BLaER1 treated with 17β-estradiol and CSF1 and Interleukin-3, amounts not matched to agents 10 nM and 100 nM (cell line): Measurements from ENCODE around the gene DRC7.
A peak's percentile ranks its signal among the peaks of the same experiment; 100 is the strongest.

ENCODE experiments used
- H3K27ac ChIP-seq, 11 experiments: shearing (Covaris generic); formaldehyde crosslinking; 2 replicates each; pipeline ENCODE4 v1.8.1; 2022
- H3K27me3 ChIP-seq, 11 experiments: shearing (Covaris generic); formaldehyde crosslinking; 2 replicates each; pipeline ENCODE4 v1.8.1; 2022
- H3K36me3 ChIP-seq, 11 experiments: shearing (Covaris generic); formaldehyde crosslinking; 2 replicates each; pipeline ENCODE4 v1.8.1; 2022
- H3K4me1 ChIP-seq, 10 experiments: shearing (Covaris generic); formaldehyde crosslinking; 2 replicates each; pipeline ENCODE4 v1.8.1; 2022
- H3K4me2 ChIP-seq, 11 experiments: shearing (Covaris generic); formaldehyde crosslinking; 2 replicates each; pipeline ENCODE4 v1.8.1; 2022
- H3K4me3 ChIP-seq, 10 experiments: shearing (Covaris generic); formaldehyde crosslinking; 2 replicates each; pipeline ENCODE4 v1.8.1; 2022
- H3K9ac ChIP-seq, 11 experiments: shearing (Covaris generic); formaldehyde crosslinking; 2 replicates each; pipeline ENCODE4 v1.8.1; 2022
- H3K9me3 ChIP-seq, 11 experiments: shearing (Covaris generic); formaldehyde crosslinking; replicated peaks in 1 of 11; 2 replicates each; pipeline ENCODE4 v1.8.1; 2022
- H4K20me1 ChIP-seq, 11 experiments: shearing (Covaris generic); formaldehyde crosslinking; 2 replicates each; pipeline ENCODE4 v1.8.1; 2022
- Cebpa-rat ChIP-seq, 11 experiments: shearing (Covaris generic); IDR thresholded peaks; 2 replicates each; pipeline ENCODE4 v1.8.1; 2022

The DRC7 gene

GRCh38 chr16:57714047-57714446, 19.4 kb downstream of the DRC7 start:
- no peak for TF ChIP-seq Cebpa-rat (IDR thresholded peaks at IDR 0.05)
- Histone ChIP-seq H3K4me1 (peaks cover 0 to 15% (median 0%) of the 10 kb centered on the region in 10 experiments; a peak in 3 of 20 replicates), H3K9me3 (no peaks in the 10 kb centered on the region), H3K27ac (no peak overlapping the region), H3K36me3 (no peaks in the 10 kb centered on the region), H3K4me2 (no peak overlapping the region), H3K4me3 (no peak overlapping the region), H4K20me1 (no peaks in the 10 kb centered on the region), H3K27me3 (no peaks in the 10 kb centered on the region), H3K9ac (no peak overlapping the region)

- Histone ChIP-seq H3K4me2 (peak overlapping the region in 1 of 11 experiments; percentile 63; a peak in 2 of 22 replicates), H3K9ac (peak overlapping the region in 1 of 11 experiments; percentile 41; a peak in 2 of 22 replicates), H3K9me3 (no peaks in the 10 kb centered on the region), H4K20me1 (no peaks in the 10 kb centered on the region), H3K27me3 (no peaks in the 10 kb centered on the region), H3K27ac (0 out of 22 replicates have a peak overlapping the region, but pooled peaks of 2 of the 11 experiments have one; percentile 18), H3K4me3 (no peak overlapping the region), H3K4me1 (peaks cover 7 to 49% (median 26%) of the 10 kb centered on the region in 10 experiments), H3K36me3 (no peaks in the 10 kb centered on the region)
- no peak for TF ChIP-seq Cebpa-rat (IDR thresholded peaks at IDR 0.05)
These were observed 25.6 kb downstream of the DRC7 start for GRCh38 chr16:57720142-57720575.

- no peak for TF ChIP-seq Cebpa-rat (IDR thresholded peaks at IDR 0.05)
- Histone ChIP-seq H3K9me3 (no peaks in the 10 kb centered on the region), H3K27me3 (no peaks in the 10 kb centered on the region), H3K4me2 (peak overlapping the region; percentile 21 to 75 (median 62); a peak in 19 of 22 replicates), H3K4me3 (no peak overlapping the region), H3K4me1 (peaks cover 20 to 63% (median 34%) of the 10 kb centered on the region in 10 experiments), H3K36me3 (no peaks in the 10 kb centered on the region), H3K27ac (peak overlapping the region in 8 of 11 experiments; percentile 30 to 62 (median 53); a peak in 11 of 22 replicates), H4K20me1 (no peaks in the 10 kb centered on the region), H3K9ac (peak overlapping the region in 4 of 11 experiments; percentile 4 to 39 (median 29); a peak in 4 of 22 replicates)
These were observed 27.0 kb downstream of the DRC7 start for GRCh38 chr16:57721356-57722209.

GRCh38 chr16:57722210-57722499, 27.5 kb downstream of the DRC7 start:
- Histone ChIP-seq H3K4me1 (peaks cover 20 to 64% (median 34%) of the 10 kb centered on the region in 10 experiments), H3K4me3 (no peak overlapping the region), H3K36me3 (no peaks in the 10 kb centered on the region), H3K27ac (peak overlapping the region in 8 of 11 experiments; percentile 30 to 62 (median 53); a peak in 11 of 22 replicates), H3K4me2 (peak overlapping the region in 9 of 11 experiments; percentile 22 to 75 (median 63); a peak in 17 of 22 replicates), H3K9me3 (no peaks in the 10 kb centered on the region), H4K20me1 (no peaks in the 10 kb centered on the region), H3K27me3 (no peaks in the 10 kb centered on the region), H3K9ac (peak overlapping the region in 4 of 11 experiments; percentile 4 to 39 (median 26); a peak in 2 of 22 replicates)
- TF ChIP-seq Cebpa-rat (IDR thresholded peaks at IDR 0.05) = no peak

- H3K9ac ChIP-seq = 0 out of 22 replicates have a peak overlapping the region, but pooled peaks of 2 of the 11 experiments have one; percentile 3 to 16
These were observed 28.0 kb downstream of the DRC7 start for GRCh38 chr16:57722651-57723050.

GRCh38 chr16:57723170-57723569, 28.6 kb downstream of the DRC7 start:
- Histone ChIP-seq H3K4me1 (peaks cover 20 to 64% (median 34%) of the 10 kb centered on the region in 10 experiments), H3K4me2 (no peak overlapping the region), H3K4me3 (no peak overlapping the region), H3K27me3 (no peaks in the 10 kb centered on the region), H3K9ac (no peak overlapping the region), H4K20me1 (no peaks in the 10 kb centered on the region), H3K36me3 (no peaks in the 10 kb centered on the region), H3K27ac (peak overlapping the region in 3 of 11 experiments; percentile 57 to 59 (median 59); a peak in 2 of 22 replicates), H3K9me3 (no peaks in the 10 kb centered on the region)
- no peak for TF ChIP-seq Cebpa-rat (IDR thresholded peaks at IDR 0.05)

More at GRCh38 chr16:57722651-57723050, 28.0 kb downstream of the DRC7 start:
- H4K20me1 ChIP-seq = no peaks in the 10 kb centered on the region
- peaks cover 20 to 64% (median 34%) of the 10 kb centered on the region in 10 experiments for H3K4me1 ChIP-seq
- no peak for TF ChIP-seq Cebpa-rat (IDR thresholded peaks at IDR 0.05)
- H3K4me2 ChIP-seq = peak overlapping the region in 5 of 11 experiments; percentile 62 to 75 (median 63); a peak in 4 of 22 replicates
- no peaks in the 10 kb centered on the region for H3K36me3 ChIP-seq
- no peaks in the 10 kb centered on the region for H3K27me3 ChIP-seq
- peak overlapping the region in 8 of 11 experiments; percentile 30 to 62 (median 53); a peak in 8 of 22 replicates for H3K27ac ChIP-seq
- H3K9me3 ChIP-seq = no peaks in the 10 kb centered on the region
- no peak overlapping the region for H3K4me3 ChIP-seq

GRCh38 chr16:57724531-57724930, 29.9 kb downstream of the DRC7 start:
- Histone ChIP-seq H3K4me1 (peaks cover 20 to 55% (median 34%) of the 10 kb centered on the region in 10 experiments), H3K27ac (peak overlapping the region in 4 of 11 experiments; percentile 1 to 44 (median 2); a peak in 3 of 22 replicates), H3K4me3 (no peak overlapping the region), H4K20me1 (no peaks in the 10 kb centered on the region), H3K27me3 (no peaks in the 10 kb centered on the region), H3K4me2 (peak overlapping the region in 4 of 11 experiments; percentile 36 to 71 (median 56); a peak in 8 of 22 replicates), H3K9ac (no peak overlapping the region), H3K9me3 (no peaks in the 10 kb centered on the region), H3K36me3 (no peaks in the 10 kb centered on the region)
- no peak for TF ChIP-seq Cebpa-rat (IDR thresholded peaks at IDR 0.05)

- no peaks in the 10 kb centered on the region for H3K27me3 ChIP-seq
- no peaks in the 10 kb centered on the region for H3K36me3 ChIP-seq
- no peak overlapping the region for H3K9ac ChIP-seq
- no peak overlapping the region for H3K4me3 ChIP-seq
- no peaks in the 10 kb centered on the region for H3K9me3 ChIP-seq
- no peaks in the 10 kb centered on the region for H4K20me1 ChIP-seq
- H3K4me1 ChIP-seq = peaks cover 20 to 51% (median 33%) of the 10 kb centered on the region in 10 experiments
- peak overlapping the region in 6 of 11 experiments; percentile 1 to 44 (median 14); a peak in 5 of 22 replicates for H3K27ac ChIP-seq
- H3K4me2 ChIP-seq = peak overlapping the region in 5 of 11 experiments; percentile 36 to 71 (median 49); a peak in 11 of 22 replicates
- no peak for TF ChIP-seq Cebpa-rat (IDR thresholded peaks at IDR 0.05)
These were observed 30.5 kb downstream of the DRC7 start for GRCh38 chr16:57725151-57725550.

GRCh38 chr16:57725554-57725953, 30.9 kb downstream of the DRC7 start:
- peak overlapping the region in 5 of 11 experiments; percentile 36 to 71 (median 49); a peak in 10 of 22 replicates for H3K4me2 ChIP-seq
- H3K9me3 ChIP-seq = no peaks in the 10 kb centered on the region
- H3K27me3 ChIP-seq = no peaks in the 10 kb centered on the region
- H4K20me1 ChIP-seq = no peaks in the 10 kb centered on the region
- H3K4me3 ChIP-seq = no peak overlapping the region
- H3K4me1 ChIP-seq = peaks cover 20 to 47% (median 31%) of the 10 kb centered on the region in 10 experiments
- no peak overlapping the region for H3K9ac ChIP-seq
- no peak for TF ChIP-seq Cebpa-rat (IDR thresholded peaks at IDR 0.05)
- peak overlapping the region in 4 of 11 experiments; percentile 2 to 34 (median 14); a peak in 3 of 22 replicates for H3K27ac ChIP-seq
- no peaks in the 10 kb centered on the region for H3K36me3 ChIP-seq
